ENCODE results near the gene SYNJ2BP. TPM values are rescaled to one million over a fixed set of nuclear protein-coding genes. Genes with fewer than 3 reads are reported as not detected.

Gene SYNJ2BP
- total and polyA plus RNA-seq, 2 of the 13 experiments (the other 11 are each of a cell fraction or from before 2014, with no cell fraction given) = 18.1 to 28.6 TPM

GRCh38 chr14:70416725-70417349, at the start of gene SYNJ2BP (continued):
- TF ChIP-seq HMGXB3 (CRISPR knock-in tag; IDR thresholded peaks at IDR 0.05; ENCODE audit: borderline replicate concordance) (no peak), EP300 (IDR thresholded peaks at IDR 0.05; ENCODE audit: low read depth in 2 of 2, low read length in 2 of 2) (no peak), EP300 (CRISPR knock-in tag; IDR thresholded peaks at IDR 0.05; ENCODE audit: borderline replicate concordance) (no peak), SIX1 (CRISPR knock-in tag; IDR thresholded peaks at IDR 0.05; ENCODE audit: borderline replicate concordance) (peak; percentile 51; the same call in 1 of the 2 replicates), MED1 (CRISPR knock-in tag; IDR thresholded peaks at IDR 0.05) (0 out of 2 replicates have a peak, but pooled peaks have one; percentile 25), ERF (CRISPR knock-in tag; IDR thresholded peaks at IDR 0.05) (no peak), PLSCR1 (CRISPR knock-in tag; IDR thresholded peaks at IDR 0.05; ENCODE audit: borderline replicate concordance) (no peak), CC2D1A (CRISPR knock-in tag; IDR thresholded peaks at IDR 0.05) (no peak), MEF2D (CRISPR knock-in tag; IDR thresholded peaks at IDR 0.05) (no peak), HMGA1 (CRISPR knock-in tag; conservative IDR thresholded peaks at IDR 0.05) (no peak), YEATS4 (CRISPR knock-in tag; IDR thresholded peaks at IDR 0.05; ENCODE audit: borderline replicate concordance) (peak; percentile 65; the same call in 1 of the 2 replicates), XBP1 (CRISPR knock-in tag; IDR thresholded peaks at IDR 0.05) (peak; percentile 41; the same call in 1 of the 2 replicates), THAP11 (CRISPR knock-in tag; IDR thresholded peaks at IDR 0.05) (peak; percentile 98), ZNF414 (CRISPR knock-in tag; IDR thresholded peaks at IDR 0.05) (no peak), ZNF124 (CRISPR knock-in tag; IDR thresholded peaks at IDR 0.05) (0 out of 2 replicates have a peak, but pooled peaks have one; percentile 43), ZNF326 (CRISPR knock-in tag; IDR thresholded peaks at IDR 0.05; ENCODE audit: borderline replicate concordance) (no peak), ZNF552 (CRISPR knock-in tag; IDR thresholded peaks at IDR 0.05; ENCODE audit: borderline replicate concordance) (no peak), KDM6A (CRISPR knock-in tag; IDR thresholded peaks at IDR 0.05; ENCODE audit: low read depth) (no peak), CEBPG (CRISPR knock-in tag; IDR thresholded peaks at IDR 0.05) (peak; percentile 32; the same call in 1 of the 2 replicates), CSRNP2 (CRISPR knock-in tag; conservative IDR thresholded peaks at IDR 0.05; ENCODE audit: low read depth) (no peak), ZBTB25 (CRISPR knock-in tag; IDR thresholded peaks at IDR 0.05) (0 out of 2 replicates have a peak, but pooled peaks have one; percentile 16), IRF2 (CRISPR knock-in tag; IDR thresholded peaks at IDR 0.05) (peak; percentile 100)

All from HepG2 (cell line).